Ovary (tissue), 3 donors: ENCODE measurements around the gene ZNF91.

Experiments
- POLR2A ChIP-seq: fragments of 450-650 bp; IDR thresholded peaks from one replicate; pipeline ENCODE4 v1.6.1; 2017; ENCODE audit warnings: antibody characterized with exemption, mild to moderate bottlenecking, moderate library complexity
- TF ChIP-seq, protein P1 (sequence below), 3 donors: fragments of 450-650 bp in 2 of 3; fragments of 200-600 bp in 1 of 3; IDR thresholded peaks; one replicate each; pipeline versions ENCODE4 v1.5.1 to v1.8.0; 2016 to 2022; ENCODE audit warnings: antibody characterized with exemption in 3 of 3, mild to moderate bottlenecking in 1 of 3
- donor health status: DM: no; HTN: no; CAD: no.

DNA sequence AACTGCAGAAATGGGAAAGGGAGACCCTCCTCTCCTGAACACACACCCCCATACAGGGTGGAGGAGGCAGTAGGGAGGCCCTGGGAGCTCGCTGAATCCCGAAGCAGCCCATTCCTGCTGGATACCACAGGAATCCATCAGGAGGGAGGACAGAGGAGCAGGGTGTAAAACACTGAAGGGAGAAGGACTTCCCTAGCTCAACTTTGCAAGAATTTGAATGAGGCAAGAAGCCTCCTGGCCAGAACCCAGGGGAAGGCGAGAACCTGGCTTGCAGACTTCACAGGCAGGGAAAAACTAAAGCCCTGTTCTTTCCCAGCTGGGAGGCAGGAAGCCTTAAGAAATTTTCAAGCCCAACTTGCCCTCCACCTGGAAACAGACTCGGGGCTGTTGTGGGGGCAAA is 43.5 kb downstream of the ZNF91 start:
- TF ChIP-seq, protein P1, sequence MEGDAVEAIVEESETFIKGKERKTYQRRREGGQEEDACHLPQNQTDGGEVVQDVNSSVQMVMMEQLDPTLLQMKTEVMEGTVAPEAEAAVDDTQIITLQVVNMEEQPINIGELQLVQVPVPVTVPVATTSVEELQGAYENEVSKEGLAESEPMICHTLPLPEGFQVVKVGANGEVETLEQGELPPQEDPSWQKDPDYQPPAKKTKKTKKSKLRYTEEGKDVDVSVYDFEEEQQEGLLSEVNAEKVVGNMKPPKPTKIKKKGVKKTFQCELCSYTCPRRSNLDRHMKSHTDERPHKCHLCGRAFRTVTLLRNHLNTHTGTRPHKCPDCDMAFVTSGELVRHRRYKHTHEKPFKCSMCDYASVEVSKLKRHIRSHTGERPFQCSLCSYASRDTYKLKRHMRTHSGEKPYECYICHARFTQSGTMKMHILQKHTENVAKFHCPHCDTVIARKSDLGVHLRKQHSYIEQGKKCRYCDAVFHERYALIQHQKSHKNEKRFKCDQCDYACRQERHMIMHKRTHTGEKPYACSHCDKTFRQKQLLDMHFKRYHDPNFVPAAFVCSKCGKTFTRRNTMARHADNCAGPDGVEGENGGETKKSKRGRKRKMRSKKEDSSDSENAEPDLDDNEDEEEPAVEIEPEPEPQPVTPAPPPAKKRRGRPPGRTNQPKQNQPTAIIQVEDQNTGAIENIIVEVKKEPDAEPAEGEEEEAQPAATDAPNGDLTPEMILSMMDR (IDR thresholded peaks at IDR 0.05), result no peak
- no peak for TF ChIP-seq POLR2A
